Effector memory CD8-positive, alpha-beta T cell (primary cell): Measurements from ENCODE around the gene ZNF593OS.
A peak's percentile ranks its signal among the peaks of the same experiment; 100 is the strongest.

Experiments used
- ATAC-seq: fragments of 150-1000 bp; cut with Tn5 transposase; replicated peaks from 2 replicates; pipeline ENCODE4 v1.10.0; 2021; ENCODE audit warnings: mild to moderate bottlenecking, moderate library complexity
- DNase-seq, 3 experiments: peaks; one replicate each; pipeline ENCODE4 v3.0.0; 2021
- H3K27ac Mint-ChIP-seq, 2 donors: one replicate each; pipeline ENCODE4 v1.8.0; 2022; ENCODE audit warnings: mild to moderate bottlenecking in 2 of 2, mixed read lengths in 2 of 2, moderate library complexity in 2 of 2
- H3K27me3 Mint-ChIP-seq, 2 donors: one replicate each; pipeline ENCODE4 v1.8.0; 2022; ENCODE audit warnings: mixed read lengths in 2 of 2
- H3K36me3 Mint-ChIP-seq: one replicate; pipeline ENCODE4 v1.8.0; 2022; ENCODE audit warnings: mild to moderate bottlenecking, moderate library complexity, mixed read lengths; ENCODE audit not compliant: insufficient read depth
- H3K4me1 Mint-ChIP-seq, 2 donors: one replicate each; pipeline ENCODE4 v1.8.0; 2022; ENCODE audit warnings: low read depth in 2 of 2, mixed read lengths in 2 of 2
- H3K4me3 Mint-ChIP-seq, 2 donors: one replicate each; pipeline ENCODE4 v1.8.0; 2022; ENCODE audit warnings: mild to moderate bottlenecking in 2 of 2, mixed read lengths in 2 of 2, moderate library complexity in 2 of 2
- H3K9me3 Mint-ChIP-seq, 2 donors: one replicate each; pipeline ENCODE4 v1.8.0; 2022; ENCODE audit warnings: mixed read lengths in 2 of 2
- total RNA-seq, 9 experiments: gene quantifications; one replicate each; lab custom pipeline; 2026; lab: John Stamatoyannopoulos, UW

ZNF593OS gene
- 0 to 0.13 (median 0) reads per million in 9 experiments for total RNA-seq

- Mint-ChIP-seq H3K27ac (peak within 1 kb of the TSS; percentile 84 to 89), H3K4me3 (peak within 1 kb of the TSS; percentile 87 to 89), H3K9me3 (no peaks in the 10 kb centered on the region), H3K36me3 (peaks cover 5% of the 10 kb centered on the region), H3K27me3 (no peaks in the 10 kb centered on the region), H3K4me1 (peaks cover 15 to 23% of the 10 kb centered on the region in 2 donors)
- no peak for ATAC-seq
- DNase-seq = no peak
These were observed at the start of gene ZNF593OS for GRCh38 chr1:26171084-26172072. ZNF593OS (minus strand) TSS chr1:26171832; CDS start chr1:26171661, 171 bp downstream.

- ATAC-seq (no peak), DNase-seq (no peak)
- Mint-ChIP-seq H3K27me3 (peaks cover 24 to 50% of the 10 kb centered on the region in 2 donors), H3K27ac (no peak overlapping the region), H3K36me3 (no peaks in the 10 kb centered on the region), H3K4me3 (no peak overlapping the region), H3K4me1 (peaks cover 6 to 7% of the 10 kb centered on the region in 2 donors), H3K9me3 (no peaks in the 10 kb centered on the region)
These were observed 49.5 kb upstream of the ZNF593OS start for GRCh38 chr1:26221094-26221493.

- ATAC-seq (no peak), DNase-seq (no peak)
- H3K27ac Mint-ChIP-seq = no peak overlapping the region
- H3K4me1 Mint-ChIP-seq = no peaks in the 10 kb centered on the region
- H3K27me3 Mint-ChIP-seq = peaks cover 17 to 43% of the 10 kb centered on the region in 2 donors
- no peaks in the 10 kb centered on the region for H3K9me3 Mint-ChIP-seq
- H3K4me3 Mint-ChIP-seq = no peak overlapping the region
- no peaks in the 10 kb centered on the region for H3K36me3 Mint-ChIP-seq
These were observed 48.7 kb upstream of the ZNF593OS start for GRCh38 chr1:26220199-26220912.

- Mint-ChIP-seq H3K4me1 (no peaks in the 10 kb centered on the region), H3K27me3 (peaks cover 16 to 36% of the 10 kb centered on the region in 2 donors), H3K9me3 (no peaks in the 10 kb centered on the region), H3K27ac (no peak overlapping the region), H3K4me3 (no peak overlapping the region), H3K36me3 (no peaks in the 10 kb centered on the region)
- ATAC-seq = no peak
- no peak for DNase-seq
These were observed 47.4 kb upstream of the ZNF593OS start for GRCh38 chr1:26218906-26219494.

GRCh38 chr1:26215246-26215645 is 43.6 kb upstream of the ZNF593OS start:
- no peak for DNase-seq
- Mint-ChIP-seq H3K9me3 (no peaks in the 10 kb centered on the region), H3K27ac (peak overlapping the region in 1 of 2 donors; percentile 29), H3K4me1 (no peaks in the 10 kb centered on the region), H3K4me3 (no peak overlapping the region), H3K36me3 (no peaks in the 10 kb centered on the region), H3K27me3 (peaks cover 19 to 23% of the 10 kb centered on the region in 2 donors)
- ATAC-seq = no peak

GRCh38 chr1:26213335-26213905 is 41.8 kb upstream of the ZNF593OS start:
- no peak for DNase-seq
- no peak overlapping the region for H3K27ac Mint-ChIP-seq
- ATAC-seq = no peak
- H3K27me3 Mint-ChIP-seq = peaks cover 9 to 11% of the 10 kb centered on the region in 2 donors
- H3K9me3 Mint-ChIP-seq = no peaks in the 10 kb centered on the region
- H3K36me3 Mint-ChIP-seq = no peaks in the 10 kb centered on the region
- no peak overlapping the region for H3K4me3 Mint-ChIP-seq
- no peaks in the 10 kb centered on the region for H3K4me1 Mint-ChIP-seq

GRCh38 chr1:26212726-26213125 is 41.1 kb upstream of the ZNF593OS start:
- Mint-ChIP-seq H3K4me1 (no peaks in the 10 kb centered on the region), H3K4me3 (no peak overlapping the region), H3K27ac (no peak overlapping the region), H3K36me3 (no peaks in the 10 kb centered on the region), H3K27me3 (peaks cover 9 to 11% of the 10 kb centered on the region in 2 donors), H3K9me3 (no peaks in the 10 kb centered on the region)
- no peak for DNase-seq
- ATAC-seq = no peak

GRCh38 chr1:26210147-26210870 is 38.7 kb upstream of the ZNF593OS start:
- Mint-ChIP-seq H3K27me3 (peaks cover 9 to 11% of the 10 kb centered on the region in 2 donors), H3K9me3 (no peaks in the 10 kb centered on the region), H3K36me3 (peaks cover 2% of the 10 kb centered on the region), H3K27ac (no peak overlapping the region), H3K4me1 (no peaks in the 10 kb centered on the region), H3K4me3 (no peak overlapping the region)
- ATAC-seq = no peak
- no peak for DNase-seq

GRCh38 chr1:26203642-26204318 is 32.1 kb upstream of the ZNF593OS start:
- no peak for ATAC-seq
- Mint-ChIP-seq H3K4me3 (no peak overlapping the region), H3K4me1 (peaks cover 4 to 27% of the 10 kb centered on the region in 2 donors), H3K36me3 (peaks cover 2% of the 10 kb centered on the region), H3K27me3 (no peaks in the 10 kb centered on the region), H3K9me3 (no peaks in the 10 kb centered on the region), H3K27ac (no peak overlapping the region)
- no peak for DNase-seq

GRCh38 chr1:26200413-26200812 is 28.8 kb upstream of the ZNF593OS start:
- peaks cover 4 to 27% of the 10 kb centered on the region in 2 donors for H3K4me1 Mint-ChIP-seq
- ATAC-seq (no peak), DNase-seq (no peak)
- no peaks in the 10 kb centered on the region for H3K9me3 Mint-ChIP-seq
- H3K27ac Mint-ChIP-seq = peak overlapping the region in 1 of 2 donors; percentile 88
- peaks cover 0 to 16% of the 10 kb centered on the region in 2 donors for H3K27me3 Mint-ChIP-seq
- H3K4me3 Mint-ChIP-seq = no peak overlapping the region
- no peaks in the 10 kb centered on the region for H3K36me3 Mint-ChIP-seq

- Mint-ChIP-seq H3K4me1 (peaks cover 4 to 22% of the 10 kb centered on the region in 2 donors), H3K27ac (no peak overlapping the region), H3K4me3 (no peak overlapping the region), H3K36me3 (no peaks in the 10 kb centered on the region), H3K27me3 (peaks cover 0 to 16% of the 10 kb centered on the region in 2 donors), H3K9me3 (no peaks in the 10 kb centered on the region)
- ATAC-seq (no peak), DNase-seq (no peak)
These were observed 26.2 kb upstream of the ZNF593OS start for GRCh38 chr1:26197813-26198212.

- no peak overlapping the region for H3K27ac Mint-ChIP-seq
- no peaks in the 10 kb centered on the region for H3K9me3 Mint-ChIP-seq
- H3K36me3 Mint-ChIP-seq = no peaks in the 10 kb centered on the region
- no peak overlapping the region for H3K4me3 Mint-ChIP-seq
- peaks cover 0 to 16% of the 10 kb centered on the region in 2 donors for H3K27me3 Mint-ChIP-seq
- ATAC-seq = no peak
- H3K4me1 Mint-ChIP-seq = peaks cover 4 to 19% of the 10 kb centered on the region in 2 donors
- DNase-seq = no peak
These were observed 25.7 kb upstream of the ZNF593OS start for GRCh38 chr1:26197301-26197700.
